Ascending aorta (tissue), 2 donors: ENCODE data around the gene AIFM3. TPM values are rescaled to one million over a fixed set of nuclear protein-coding genes. Genes with fewer than 3 reads are reported as not detected.

ENCODE experiments used
- DNase-seq, 2 donors: peaks; one replicate each; pipeline ENCODE4 v3.0.0-alpha.2; 2019; ENCODE audit warnings: low spot score in 2 of 2
- H3K27ac ChIP-seq, 2 donors: fragments of 200-600 bp; sonication (generic); one replicate each; pipeline ENCODE4 v1.5.1; 2016 to 2017; ENCODE audit warnings: mild to moderate bottlenecking in 1 of 2
- H3K27me3 ChIP-seq: fragments of 200-600 bp; sonication (generic); one replicate; pipeline ENCODE4 v1.5.1; 2017
- H3K36me3 ChIP-seq, 2 donors: fragments of 200-600 bp; sonication (generic); one replicate each; pipeline ENCODE4 v1.5.1; 2016
- H3K4me1 ChIP-seq, 2 donors: fragments of 200-600 bp; sonication (generic); one replicate each; pipeline ENCODE4 v1.5.1; 2016 to 2017; ENCODE audit warnings: mild to moderate bottlenecking in 1 of 2
- H3K4me3 ChIP-seq, 2 donors: fragments of 200-600 bp; sonication (generic); one replicate each; pipeline ENCODE4 v1.5.1; 2016 to 2017; ENCODE audit warnings: mild to moderate bottlenecking in 1 of 2
- H3K9me3 ChIP-seq, 2 donors: fragments of 200-600 bp; sonication (generic); one replicate each; pipeline ENCODE4 v1.5.1; 2016
- intact Hi-C: fragments of 100-400 bp; cut with DNase I; formaldehyde crosslinking; loops from one replicate; pipeline ENCODE4 v1.15.1; 2023
- total RNA-seq: library from RNA; depleted of rRNA; stranded (reverse); fragments of >200 nt; gene quantifications from one replicate; pipeline ENCODE4 v1.1.0, GENCODE V29; 2016
- TF ChIP-seq, protein P1 (sequence below), 3 experiments: fragments of 200-600 bp in 2 of 3; fragments of 450-650 bp in 1 of 3; sonication (generic) in 2 of 3; IDR thresholded peaks; one replicate each; pipeline ENCODE4 v1.5.1; 2016 to 2019; ENCODE audit warnings: antibody characterized with exemption in 3 of 3, mild to moderate bottlenecking in 1 of 3, moderate library complexity in 1 of 3

The AIFM3 gene
- total RNA-seq, 1 donor from 2014 or later: not detected

DNA sequence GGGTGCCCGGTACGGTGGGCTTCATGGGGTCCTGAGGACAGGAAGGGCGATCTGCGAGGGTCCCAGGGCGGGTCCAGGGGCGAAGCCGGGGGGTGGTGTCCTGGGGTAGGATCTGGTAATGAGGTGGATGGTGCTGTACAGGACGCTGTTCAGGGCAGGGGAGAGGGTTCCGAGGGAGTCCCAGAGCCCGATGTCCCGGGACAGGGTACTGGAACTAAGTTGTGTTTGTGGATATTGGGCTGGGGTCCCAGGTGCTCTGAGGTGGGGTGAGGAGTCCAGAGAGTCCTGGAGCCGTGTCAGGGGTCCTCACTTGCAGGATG, 15.5 kb downstream of the AIFM3 start:
- peaks cover 12 to 20% of the 10 kb centered on the region in 2 donors for H3K36me3 ChIP-seq
- no peaks in the 10 kb centered on the region for H3K27me3 ChIP-seq
- peak overlapping the region; percentile 73 to 85 for H3K27ac ChIP-seq
- H3K9me3 ChIP-seq: no peaks in the 10 kb centered on the region
- peak overlapping the region; percentile 74 to 90 for H3K4me3 ChIP-seq
- TF ChIP-seq, protein P1, sequence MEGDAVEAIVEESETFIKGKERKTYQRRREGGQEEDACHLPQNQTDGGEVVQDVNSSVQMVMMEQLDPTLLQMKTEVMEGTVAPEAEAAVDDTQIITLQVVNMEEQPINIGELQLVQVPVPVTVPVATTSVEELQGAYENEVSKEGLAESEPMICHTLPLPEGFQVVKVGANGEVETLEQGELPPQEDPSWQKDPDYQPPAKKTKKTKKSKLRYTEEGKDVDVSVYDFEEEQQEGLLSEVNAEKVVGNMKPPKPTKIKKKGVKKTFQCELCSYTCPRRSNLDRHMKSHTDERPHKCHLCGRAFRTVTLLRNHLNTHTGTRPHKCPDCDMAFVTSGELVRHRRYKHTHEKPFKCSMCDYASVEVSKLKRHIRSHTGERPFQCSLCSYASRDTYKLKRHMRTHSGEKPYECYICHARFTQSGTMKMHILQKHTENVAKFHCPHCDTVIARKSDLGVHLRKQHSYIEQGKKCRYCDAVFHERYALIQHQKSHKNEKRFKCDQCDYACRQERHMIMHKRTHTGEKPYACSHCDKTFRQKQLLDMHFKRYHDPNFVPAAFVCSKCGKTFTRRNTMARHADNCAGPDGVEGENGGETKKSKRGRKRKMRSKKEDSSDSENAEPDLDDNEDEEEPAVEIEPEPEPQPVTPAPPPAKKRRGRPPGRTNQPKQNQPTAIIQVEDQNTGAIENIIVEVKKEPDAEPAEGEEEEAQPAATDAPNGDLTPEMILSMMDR (IDR thresholded peaks at IDR 0.05): no peak
- intact Hi-C loops: loop anchor here (1.0 to 10.0 kb wide), 4 partner anchors 20 to 662 kb away; partner anchors contain the start of genes P2RX6, PI4KA, SDF2L1 and SNAP29
- DNase-seq: no peak
- peaks cover 11 to 23% of the 10 kb centered on the region in 2 donors for H3K4me1 ChIP-seq

DNA sequence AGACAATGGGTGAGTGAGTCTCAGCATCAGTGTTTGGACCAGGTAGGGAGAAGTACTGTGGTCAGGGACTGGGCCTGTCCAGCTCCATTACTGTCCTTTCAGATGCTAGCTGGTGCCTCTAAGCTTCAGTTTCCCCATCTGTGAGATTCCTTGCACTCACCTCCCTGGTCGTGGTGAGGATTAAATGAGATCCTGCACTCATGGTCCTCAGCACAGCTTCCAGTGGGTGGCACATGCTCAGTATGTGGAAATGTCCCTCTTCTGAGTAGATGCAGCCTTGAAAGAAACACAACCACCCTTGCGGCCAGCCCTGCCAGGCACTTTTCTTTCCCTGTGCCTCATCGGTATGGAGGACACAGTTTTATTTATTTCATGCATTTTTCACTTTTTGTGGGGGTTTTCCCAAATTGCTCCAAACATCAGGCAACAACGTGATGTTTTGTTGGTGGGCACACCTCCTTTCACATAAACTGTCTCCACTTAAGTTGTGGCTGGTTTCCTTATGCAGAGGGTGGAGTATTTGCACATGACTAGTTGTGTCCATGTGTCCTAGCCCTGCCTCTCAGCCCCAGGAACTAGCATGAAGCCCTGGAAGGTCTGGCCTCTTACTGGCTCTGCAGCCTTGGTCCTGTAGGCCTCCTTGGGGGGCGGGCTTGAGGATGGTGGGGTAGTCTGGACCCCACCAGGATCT, 16.2 kb downstream of the AIFM3 start:
- no peak for DNase-seq
- Histone ChIP-seq H3K27me3 (no peaks in the 10 kb centered on the region), H3K4me1 (peaks cover 11 to 23% of the 10 kb centered on the region in 2 donors), H3K36me3 (peaks cover 18 to 26% of the 10 kb centered on the region in 2 donors), H3K4me3 (peak overlapping the region; percentile 74 to 90), H3K27ac (peak overlapping the region; percentile 73 to 85), H3K9me3 (no peaks in the 10 kb centered on the region)
- intact Hi-C loops: loop anchor here (2.0 to 10.0 kb wide), 3 partner anchors 34 to 662 kb away; partner anchors contain the start of genes P2RX6, PI4KA, SDF2L1 and SNAP29
- TF ChIP-seq, protein P1 (IDR thresholded peaks at IDR 0.05): no peak

DNA sequence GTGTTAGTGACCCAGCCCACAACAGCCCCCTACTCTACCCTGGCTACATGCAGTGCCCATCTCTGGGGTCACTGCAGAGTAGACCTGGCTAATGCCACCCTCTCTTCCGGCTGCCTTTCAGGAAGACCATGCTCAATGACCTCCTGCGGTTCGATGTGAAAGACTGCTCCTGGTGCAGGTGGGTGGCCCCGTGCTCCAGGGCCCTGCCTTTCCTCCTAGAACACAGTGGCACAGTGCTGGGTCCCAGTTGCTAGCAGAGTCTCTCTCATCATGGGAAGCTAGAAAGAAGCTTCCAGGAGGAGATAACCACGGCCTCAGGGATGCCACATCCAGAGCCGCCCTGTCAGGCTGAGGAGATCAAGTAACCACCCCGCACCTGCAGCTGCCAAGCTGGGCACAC, 18.7 kb downstream of the AIFM3 start:
- H3K36me3 ChIP-seq: peaks cover 18 to 40% of the 10 kb centered on the region in 2 donors
- H3K4me1 ChIP-seq: peaks cover 8 to 15% of the 10 kb centered on the region in 2 donors
- no peak overlapping the region for H3K27ac ChIP-seq
- no peak for DNase-seq
- intact Hi-C loops: loop anchor here (10.0 kb wide), 1 partner anchor 659 kb away; the partner anchor contains the start of gene SDF2L1
- no peaks in the 10 kb centered on the region for H3K9me3 ChIP-seq
- no peaks in the 10 kb centered on the region for H3K27me3 ChIP-seq
- TF ChIP-seq, protein P1 (IDR thresholded peaks at IDR 0.05): no peak
- H3K4me3 ChIP-seq: no peak overlapping the region

DNA sequence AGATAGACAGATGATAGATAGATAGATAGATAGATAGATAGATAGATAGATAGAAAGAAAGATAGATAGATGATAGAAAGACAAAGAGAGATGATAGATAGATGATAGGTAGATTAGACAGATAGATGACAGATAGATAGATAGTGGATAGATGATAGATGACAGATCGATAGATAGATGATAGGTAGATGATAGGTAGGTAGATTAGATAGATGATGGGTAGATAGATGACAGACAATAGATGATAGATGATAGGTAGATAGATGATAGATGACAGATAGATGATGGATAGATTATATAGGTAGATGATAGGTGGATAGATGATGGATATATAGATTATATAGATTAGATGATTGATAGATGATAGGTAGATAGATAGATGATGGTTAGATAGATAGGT, 19.3 kb downstream of the AIFM3 start:
- H3K27ac ChIP-seq: no peak overlapping the region
- H3K27me3 ChIP-seq: no peaks in the 10 kb centered on the region
- peaks cover 23 to 47% of the 10 kb centered on the region in 2 donors for H3K36me3 ChIP-seq
- DNase-seq: no peak
- TF ChIP-seq, protein P1 (IDR thresholded peaks at IDR 0.05): no peak
- intact Hi-C loops: loop anchor here (10.0 kb wide), 1 partner anchor 658 kb away; the partner anchor contains the start of gene SDF2L1
- H3K4me1 ChIP-seq: peaks cover 8 to 10% of the 10 kb centered on the region in 2 donors
- H3K4me3 ChIP-seq: no peak overlapping the region
- H3K9me3 ChIP-seq: no peaks in the 10 kb centered on the region

DNA sequence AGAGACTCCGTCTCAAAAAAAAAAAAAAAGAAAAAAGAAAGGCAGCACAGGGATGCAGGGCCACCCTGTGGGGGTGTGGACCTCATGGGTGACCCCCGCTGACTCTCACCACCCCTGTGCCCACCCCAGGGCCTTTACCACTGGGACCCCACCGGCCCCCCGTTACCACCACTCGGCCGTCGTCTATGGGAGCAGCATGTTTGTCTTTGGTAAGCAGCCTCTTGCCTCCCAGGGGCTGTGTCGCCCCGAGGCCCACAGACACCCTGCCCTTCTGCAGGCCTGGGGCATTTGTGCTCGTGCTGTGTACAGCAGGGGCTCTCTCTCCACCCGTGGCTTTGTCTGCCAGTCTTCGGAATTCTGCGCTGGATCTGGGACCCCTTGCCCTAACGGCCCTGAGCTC, 20.3 kb downstream of the AIFM3 start:
- no peak for DNase-seq
- no peak overlapping the region for H3K4me3 ChIP-seq
- intact Hi-C loops: loop anchor here (10.0 kb wide), 1 partner anchor 657 kb away; the partner anchor contains the start of gene SDF2L1
- H3K9me3 ChIP-seq: no peaks in the 10 kb centered on the region
- H3K4me1 ChIP-seq: peaks cover 8% of the 10 kb centered on the region in 2 donors
- no peaks in the 10 kb centered on the region for H3K27me3 ChIP-seq
- TF ChIP-seq, protein P1 (IDR thresholded peaks at IDR 0.05): no peak
- H3K36me3 ChIP-seq: peaks cover 33 to 57% of the 10 kb centered on the region in 2 donors
- no peak overlapping the region for H3K27ac ChIP-seq
